GM12865 (cell line): Measurements from ENCODE around the gene MYORG.
A peak's percentile ranks its signal among the peaks of the same experiment; 100 is the strongest.

Source experiments
- DNase-seq: peaks from one replicate; pipeline ENCODE4 v3.0.0; 2010; ENCODE audit warnings: low read depth
- H3K4me3 ChIP-seq: 2 replicates; pipeline ENCODE4 v1.5.1; 2011; ENCODE audit warnings: mild to moderate bottlenecking, low read depth, low read length, control low read depth
- TF ChIP-seq, protein P1 (sequence below): IDR thresholded peaks from 2 replicates; pipeline ENCODE4 v1.5.1; 2011; ENCODE audit warnings: low read length, control low read depth, low read depth, inconsistent platforms; ENCODE audit not compliant: insufficient read depth; ENCODE audit errors: missing control alignments

Gene MYORG

DNA sequence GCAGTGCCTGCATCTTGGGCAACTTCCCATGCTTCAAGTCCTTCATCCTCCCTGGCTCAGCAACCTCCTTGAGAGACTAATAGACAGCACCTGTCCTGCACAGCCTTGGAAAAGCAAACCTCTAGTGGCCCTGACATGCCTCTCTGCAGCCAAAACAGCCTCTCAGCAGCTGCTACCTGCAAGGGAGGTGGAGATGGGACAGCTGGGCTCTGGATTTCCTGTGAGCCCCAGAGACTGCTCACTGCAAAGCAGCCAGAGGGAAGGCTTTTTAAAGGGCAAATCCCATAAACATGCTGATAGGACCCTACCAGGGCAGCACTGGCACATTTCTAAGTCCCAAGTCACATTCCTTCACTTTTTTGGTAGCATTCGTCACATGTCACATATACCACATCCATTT lies 31.5 kb upstream of the MYORG start:
- H3K4me3 ChIP-seq, result no peak overlapping the region
- TF ChIP-seq, protein P1, sequence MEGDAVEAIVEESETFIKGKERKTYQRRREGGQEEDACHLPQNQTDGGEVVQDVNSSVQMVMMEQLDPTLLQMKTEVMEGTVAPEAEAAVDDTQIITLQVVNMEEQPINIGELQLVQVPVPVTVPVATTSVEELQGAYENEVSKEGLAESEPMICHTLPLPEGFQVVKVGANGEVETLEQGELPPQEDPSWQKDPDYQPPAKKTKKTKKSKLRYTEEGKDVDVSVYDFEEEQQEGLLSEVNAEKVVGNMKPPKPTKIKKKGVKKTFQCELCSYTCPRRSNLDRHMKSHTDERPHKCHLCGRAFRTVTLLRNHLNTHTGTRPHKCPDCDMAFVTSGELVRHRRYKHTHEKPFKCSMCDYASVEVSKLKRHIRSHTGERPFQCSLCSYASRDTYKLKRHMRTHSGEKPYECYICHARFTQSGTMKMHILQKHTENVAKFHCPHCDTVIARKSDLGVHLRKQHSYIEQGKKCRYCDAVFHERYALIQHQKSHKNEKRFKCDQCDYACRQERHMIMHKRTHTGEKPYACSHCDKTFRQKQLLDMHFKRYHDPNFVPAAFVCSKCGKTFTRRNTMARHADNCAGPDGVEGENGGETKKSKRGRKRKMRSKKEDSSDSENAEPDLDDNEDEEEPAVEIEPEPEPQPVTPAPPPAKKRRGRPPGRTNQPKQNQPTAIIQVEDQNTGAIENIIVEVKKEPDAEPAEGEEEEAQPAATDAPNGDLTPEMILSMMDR, result no peak
- no peak for DNase-seq

DNA sequence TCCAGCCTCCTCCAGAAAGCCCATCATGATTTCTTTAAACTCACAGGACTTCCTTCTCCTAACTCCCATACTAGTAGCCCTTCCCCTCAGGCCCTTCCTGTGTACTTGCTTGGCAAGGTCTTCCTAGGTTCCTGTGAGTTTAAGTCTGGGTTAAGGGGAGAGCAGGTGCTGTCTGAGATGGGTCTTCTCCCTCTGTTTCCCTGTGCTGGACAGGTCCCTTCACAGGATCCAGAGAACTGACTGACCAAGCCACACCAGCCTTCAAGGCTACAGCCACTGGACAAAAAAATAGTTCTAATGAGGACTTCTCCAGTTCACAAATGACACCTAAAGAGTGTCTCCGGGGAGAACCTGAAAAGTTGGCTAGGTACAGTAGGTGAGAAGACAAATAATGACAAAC lies 29.5 kb upstream of the MYORG start:
- H3K4me3 ChIP-seq, result no peak overlapping the region
- TF ChIP-seq, protein P1, result no peak
- no peak for DNase-seq

DNA sequence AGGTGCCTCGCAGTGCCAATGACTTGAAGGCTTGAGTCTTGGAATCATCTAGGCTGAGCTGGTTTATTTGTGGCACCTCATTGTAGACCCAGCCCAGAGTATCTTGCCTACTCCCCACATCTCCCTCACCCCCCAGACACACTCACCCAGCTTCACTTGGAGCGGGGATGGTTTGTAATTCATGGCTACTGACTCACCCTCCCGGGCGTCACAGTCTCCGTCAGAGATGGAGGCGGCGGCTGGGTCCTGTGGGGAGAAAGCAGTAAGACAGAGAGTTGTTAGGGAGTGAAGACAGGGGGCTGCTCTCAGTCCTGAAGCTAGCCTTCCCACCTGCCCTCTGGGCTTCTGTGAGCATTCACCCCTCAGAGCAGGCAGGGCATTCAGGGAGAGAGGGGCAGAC lies 29.0 kb upstream of the MYORG start:
- H3K4me3 ChIP-seq, result no peak overlapping the region
- no peak for DNase-seq
- TF ChIP-seq, protein P1, result no peak

DNA sequence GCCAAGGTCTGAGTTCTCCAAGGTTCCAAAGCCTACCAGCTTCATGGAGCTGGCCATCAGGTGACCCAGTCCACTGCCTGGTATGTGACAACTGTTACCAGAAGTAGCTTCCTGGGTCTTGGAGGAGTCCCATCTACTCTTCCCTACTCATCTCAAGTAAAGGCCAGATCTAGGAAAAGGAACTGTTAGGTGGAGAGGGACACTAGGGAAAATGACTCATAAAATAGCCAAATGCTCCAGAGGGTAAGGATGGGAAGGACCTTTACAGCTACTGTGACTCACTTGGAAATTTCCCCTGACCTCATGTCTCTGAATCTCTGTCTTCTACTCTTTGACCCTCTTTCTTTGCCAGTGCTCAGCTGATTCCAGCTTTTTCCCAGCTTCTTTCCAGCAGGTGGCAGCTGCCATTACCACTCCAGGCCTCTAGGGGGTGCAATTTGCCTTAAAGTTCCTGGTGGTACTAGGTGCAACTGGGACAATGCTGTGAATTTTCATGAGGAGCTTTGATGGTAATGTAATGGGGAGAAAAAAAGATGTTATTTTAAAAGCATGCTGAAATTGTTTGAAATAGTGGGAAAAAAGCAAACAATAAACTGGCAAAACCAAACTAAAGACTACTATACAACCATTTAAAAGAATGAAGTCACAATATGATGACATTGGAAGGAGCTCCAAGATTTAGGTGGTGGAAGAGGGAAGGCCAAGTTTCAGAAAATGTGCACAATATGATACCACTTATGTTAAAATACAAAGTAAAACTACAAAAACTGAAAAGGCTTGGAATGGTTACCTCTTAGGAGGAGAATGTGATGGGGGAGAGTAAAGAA lies 27.1 kb upstream of the MYORG start:
- TF ChIP-seq, protein P1, result peak; percentile 96
- no peak overlapping the region for H3K4me3 ChIP-seq
- peak; percentile 48 for DNase-seq

DNA sequence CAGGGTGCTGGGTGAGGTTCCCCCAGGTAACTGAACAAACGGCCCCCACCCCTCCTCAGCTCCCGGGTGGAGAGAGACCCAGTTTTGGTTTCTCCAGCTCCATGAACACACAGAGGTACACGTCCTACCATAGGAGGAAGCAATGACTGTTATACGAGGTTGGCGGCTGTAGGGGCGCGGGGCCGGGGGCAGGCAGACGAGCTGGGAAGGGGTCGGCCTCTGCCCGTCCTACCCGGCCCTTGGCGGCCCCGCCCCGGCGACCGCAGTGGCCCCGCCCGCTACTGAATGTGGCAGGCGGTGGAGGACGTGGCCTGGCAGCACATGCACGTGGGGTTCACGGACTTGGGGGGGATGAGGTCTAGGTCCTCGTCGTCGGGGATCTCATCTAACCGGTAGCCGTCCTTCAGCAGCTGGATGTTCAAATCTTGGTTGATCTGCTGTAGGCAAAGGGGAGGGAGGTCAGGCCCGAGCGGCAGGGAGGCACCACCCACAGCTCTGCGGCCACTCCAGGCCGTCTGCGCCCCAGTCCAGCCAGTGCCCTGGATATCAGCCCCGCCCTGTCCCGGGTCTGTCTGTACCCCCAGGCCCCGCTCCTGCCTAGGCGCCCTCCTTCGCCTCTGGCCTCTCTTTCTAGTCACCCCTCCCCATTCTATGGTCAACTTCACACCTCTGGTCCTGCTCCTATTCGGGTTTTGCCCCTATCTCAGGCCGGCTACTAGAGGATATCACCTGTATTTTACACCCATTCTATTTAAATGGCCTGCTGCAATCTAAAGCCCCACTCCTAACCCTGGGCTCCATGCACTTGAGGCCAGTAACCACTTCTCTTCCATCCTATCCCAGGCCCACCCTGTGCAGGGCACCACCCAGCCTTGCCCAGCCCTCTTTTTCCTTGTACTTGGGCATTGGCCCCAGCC lies 24.2 kb upstream of the MYORG start:
- TF ChIP-seq, protein P1, result no peak
- H3K4me3 ChIP-seq, result no peak overlapping the region
- no peak for DNase-seq

DNA sequence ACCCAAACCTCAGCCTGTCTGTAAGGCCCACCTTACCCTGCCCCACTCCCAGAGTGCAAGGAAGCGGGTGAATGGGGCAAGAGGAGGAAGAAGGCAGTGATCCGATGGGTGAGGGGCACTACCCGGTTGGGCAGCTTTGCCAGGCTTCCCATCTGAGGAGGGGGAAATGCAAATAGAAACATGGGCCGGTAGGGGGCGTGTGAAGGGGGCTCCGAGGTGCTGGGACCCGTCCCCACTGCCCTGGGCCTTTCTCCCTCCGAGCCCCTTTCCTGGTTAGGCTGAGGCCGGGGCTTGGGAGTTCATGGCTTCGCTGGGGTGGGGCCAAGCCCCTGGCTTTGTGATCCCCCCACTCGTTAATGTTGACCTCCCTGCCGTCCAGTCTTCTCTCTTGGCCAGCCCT lies 23.6 kb upstream of the MYORG start:
- DNase-seq, result no peak
- TF ChIP-seq, protein P1, result no peak
- no peak overlapping the region for H3K4me3 ChIP-seq
